ENCODE results near the gene PCSK1N.

- TF ChIP-seq CTCF (conservative IDR thresholded peaks at IDR 0.05 in 1 of 2, IDR thresholded peaks at IDR 0.05 in 1 of 2; ENCODE audit: extremely low read depth in 1 of 2, insufficient read depth in 1 of 2, low read depth in 1 of 2, low read length in 2 of 2) (no peak), EZH2 (IDR thresholded peaks at IDR 0.05; ENCODE audit: borderline replicate concordance, low read length) (no peak)
These were observed 1.1 kb downstream of the PCSK1N start for GRCh38 chrX:48834383-48834709.

Measured in mammary epithelial cell (primary cell).